Liver (tissue), 9 donors: ENCODE measurements around the gene RPTOR. TPM values are rescaled to one million over a fixed set of nuclear protein-coding genes. Genes with fewer than 3 reads are reported as not detected.

Source experiments
- DNase-seq: peaks from one replicate; pipeline ENCODE4 v3.0.0-alpha.2; 2017; ENCODE audit warnings: low spot score
- H3K27ac ChIP-seq, 2 donors: one replicate each; pipeline ENCODE4 v1.7.0; 2013; ENCODE audit warnings: inconsistent platforms in 2 of 2, low read length in 2 of 2, control low read depth in 1 of 2, low read depth in 1 of 2, mild to moderate bottlenecking in 1 of 2
- H3K27me3 ChIP-seq, 4 donors: one replicate each; pipeline versions ENCODE4 v1.6.1 to v1.7.0; 2013; ENCODE audit warnings: low read length in 3 of 4, inconsistent platforms in 1 of 4, mild to moderate bottlenecking in 1 of 4, moderate library complexity in 1 of 4; ENCODE audit not compliant: control insufficient read depth in 4 of 4, insufficient read depth in 4 of 4
- H3K36me3 ChIP-seq, 4 donors: one replicate each; pipeline versions ENCODE4 v1.6.1 to v1.7.0; 2013; ENCODE audit warnings: low read length in 3 of 4, mild to moderate bottlenecking in 3 of 4, low read depth in 1 of 4, moderate library complexity in 1 of 4; ENCODE audit not compliant: control insufficient read depth in 4 of 4, insufficient read depth in 3 of 4
- H3K4me1 ChIP-seq, 4 donors: one replicate each; pipeline versions ENCODE4 v1.6.1 to v1.7.0; 2013; ENCODE audit warnings: low read length in 3 of 4, mild to moderate bottlenecking in 3 of 4, moderate library complexity in 1 of 4; ENCODE audit not compliant: control insufficient read depth in 4 of 4, insufficient read depth in 4 of 4
- H3K4me3 ChIP-seq, 3 donors: one replicate each; pipeline versions ENCODE4 v1.6.1 to v1.7.0; 2013; ENCODE audit warnings: low read length in 3 of 3, control low read depth in 1 of 3, low read depth in 1 of 3, mild to moderate bottlenecking in 1 of 3
- H3K9ac ChIP-seq, 2 donors: one replicate each; pipeline ENCODE4 v1.7.0; 2013; ENCODE audit warnings: low read length in 2 of 2, mild to moderate bottlenecking in 2 of 2, moderate library complexity in 2 of 2, control low read depth in 1 of 2, low read depth in 1 of 2
- H3K9me3 ChIP-seq, 4 donors: one replicate each; pipeline versions ENCODE4 v1.6.1 to v1.7.0; 2013; ENCODE audit warnings: low read length in 3 of 4; ENCODE audit not compliant: control insufficient read depth in 4 of 4
- ATF3 ChIP-seq: IDR thresholded peaks from 2 replicates; pipeline ENCODE4 v1.6.1; 2016; ENCODE audit warnings: antibody characterized with exemption
- CTCF ChIP-seq: fragments of 150-350 bp; IDR thresholded peaks from 2 replicates; pipeline ENCODE4 v1.5.1; 2017; ENCODE audit warnings: improper control_type of control experiment, low read depth, low read length; ENCODE audit not compliant: missing input control
- EGR1 ChIP-seq, 2 donors: IDR thresholded peaks; 2 replicates each; pipeline ENCODE4 v1.6.1; 2016 to 2018; ENCODE audit warnings: antibody characterized with exemption in 2 of 2, low read depth in 2 of 2
- FOXA1 ChIP-seq: IDR thresholded peaks from 2 replicates; pipeline ENCODE4 v1.6.1; 2016; ENCODE audit warnings: antibody characterized with exemption
- GABPA ChIP-seq, 2 donors: IDR thresholded peaks in 1 of 2; conservative IDR thresholded peaks in 1 of 2; 2 replicates each; pipeline ENCODE4 v1.6.1; 2016; ENCODE audit warnings: antibody characterized with exemption in 2 of 2, mild to moderate bottlenecking in 1 of 2, moderate library complexity in 1 of 2
- HNF4A ChIP-seq, 2 donors: conservative IDR thresholded peaks; 2 replicates each; pipeline ENCODE4 v1.6.1; 2016; ENCODE audit warnings: antibody characterized with exemption in 2 of 2, mild to moderate bottlenecking in 2 of 2
- HNF4G ChIP-seq: IDR thresholded peaks from 2 replicates; pipeline ENCODE4 v1.6.1; 2016; ENCODE audit warnings: antibody characterized with exemption
- JUND ChIP-seq, 2 donors: IDR thresholded peaks; 2 replicates each; pipeline ENCODE4 v1.6.1; 2016; ENCODE audit warnings: antibody characterized with exemption in 2 of 2
- NR2F2 ChIP-seq: IDR thresholded peaks from 2 replicates; pipeline ENCODE4 v1.6.1; 2016; ENCODE audit warnings: antibody characterized with exemption
- RAD21 ChIP-seq, 2 donors: IDR thresholded peaks; 2 replicates each; pipeline ENCODE4 v1.6.1; 2016; ENCODE audit warnings: antibody characterized with exemption in 2 of 2, mild to moderate bottlenecking in 2 of 2
- RXRA ChIP-seq, 2 donors: IDR thresholded peaks; 2 replicates each; pipeline ENCODE4 v1.6.1; 2017 to 2018; ENCODE audit warnings: antibody characterized with exemption in 2 of 2, mild to moderate bottlenecking in 1 of 2
- SP1 ChIP-seq: IDR thresholded peaks from 2 replicates; pipeline ENCODE4 v1.6.1; 2018; ENCODE audit warnings: antibody characterized with exemption, mild to moderate bottlenecking
- TAF1 ChIP-seq: conservative IDR thresholded peaks from 2 replicates; pipeline ENCODE4 v1.6.1; 2016; ENCODE audit warnings: antibody characterized with exemption, mild to moderate bottlenecking
- YY1 ChIP-seq: IDR thresholded peaks from 2 replicates; pipeline ENCODE4 v1.6.1; 2016; ENCODE audit warnings: antibody characterized with exemption, mild to moderate bottlenecking
- ZBTB33 ChIP-seq: IDR thresholded peaks from 2 replicates; pipeline ENCODE4 v1.6.1; 2016; ENCODE audit warnings: antibody characterized with exemption
- WGBS: extraction: QIAGEN DNeasy Blood & Tissue Kit; methylation state at CpG from one replicate; pipeline ENCODE4 v1.1.7; 2013; 5-methylcytosine and 5-hydroxymethylcytosine counted together
- polyA plus RNA-seq, 2 donors: library from polyadenylated mRNA; stranded (reverse) in 1 of 2; unstranded in 1 of 2; fragments of 200-250 nt in 1 of 2; fragments of >200 nt in 1 of 2; fragmentation: Nextera tagmentation in 1 of 2; extraction: Ambion mirVana in 1 of 2; gene quantifications; one replicate each; pipeline versions ENCODE4 v1.2.1 to v1.2.3, GENCODE V29; 2013 to 2015
- total RNA-seq, 2 donors: library from RNA; depleted of rRNA; stranded (reverse); fragments of >200 nt; gene quantifications; one replicate each; pipeline ENCODE4 v1.2.3, GENCODE V29; 2014
- TF ChIP-seq, protein P1 (sequence below): IDR thresholded peaks from 2 replicates; pipeline ENCODE4 v1.6.1; 2016; ENCODE audit warnings: antibody characterized with exemption
- TF ChIP-seq, protein P2 (sequence below): IDR thresholded peaks from 2 replicates; pipeline ENCODE4 v1.6.1; 2016; ENCODE audit warnings: antibody characterized with exemption, mild to moderate bottlenecking
- donor health status: healthy.
- donor health status: healthy.
- donor health status: healthy.
- donor health status: healthy.
- donor health status: healthy.

RPTOR gene
- total and polyA plus RNA-seq, 4 donors: 4.8 to 25.4 (median 11.6) TPM

DNA sequence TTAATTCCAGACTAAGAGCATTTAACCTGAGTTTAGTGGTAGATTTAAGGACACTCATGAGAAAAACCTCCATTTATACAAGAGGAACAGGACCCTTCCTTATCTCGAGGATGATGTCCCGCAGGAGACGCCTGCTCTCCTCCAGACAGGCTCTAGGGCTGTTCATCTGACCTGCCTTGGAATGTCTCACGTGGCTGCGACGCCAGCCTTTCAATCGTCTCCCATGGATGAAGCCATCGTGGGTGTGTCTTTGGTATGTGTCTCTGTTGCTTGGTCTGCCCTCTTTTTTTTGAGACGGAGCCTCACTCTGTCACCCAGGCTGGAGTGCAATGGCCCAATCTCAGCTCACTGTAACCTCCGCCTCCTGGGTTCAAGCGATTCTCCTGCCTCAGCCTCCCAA lies 463.5 kb downstream of the RPTOR start:
- no peaks in the 10 kb centered on the region for H3K36me3 ChIP-seq
- H3K4me3 ChIP-seq: no peak overlapping the region
- H3K27me3 ChIP-seq: peaks cover 0 to 6% (median 0%) of the 10 kb centered on the region in 4 donors
- no peak overlapping the region for H3K27ac ChIP-seq
- no peak for DNase-seq
- H3K9ac ChIP-seq: no peak overlapping the region
- 90% methylated on average over 11 of the region's 11 CpGs for WGBS
- TF ChIP-seq RXRA (IDR thresholded peaks at IDR 0.05) (no peak), TAF1 (no peak), NR2F2 (no peak), CTCF (no peak), HNF4A (conservative IDR thresholded peaks at IDR 0.05) (no peak), ZBTB33 (no peak), JUND (IDR thresholded peaks at IDR 0.05) (no peak), SP1 (no peak), ATF3 (no peak)
- TF ChIP-seq, protein P1, sequence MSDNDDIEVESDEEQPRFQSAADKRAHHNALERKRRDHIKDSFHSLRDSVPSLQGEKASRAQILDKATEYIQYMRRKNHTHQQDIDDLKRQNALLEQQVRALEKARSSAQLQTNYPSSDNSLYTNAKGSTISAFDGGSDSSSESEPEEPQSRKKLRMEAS: no peak
- H3K4me1 ChIP-seq: peaks cover 0 to 9% (median 7%) of the 10 kb centered on the region in 4 donors
- H3K9me3 ChIP-seq: no peaks in the 10 kb centered on the region

DNA sequence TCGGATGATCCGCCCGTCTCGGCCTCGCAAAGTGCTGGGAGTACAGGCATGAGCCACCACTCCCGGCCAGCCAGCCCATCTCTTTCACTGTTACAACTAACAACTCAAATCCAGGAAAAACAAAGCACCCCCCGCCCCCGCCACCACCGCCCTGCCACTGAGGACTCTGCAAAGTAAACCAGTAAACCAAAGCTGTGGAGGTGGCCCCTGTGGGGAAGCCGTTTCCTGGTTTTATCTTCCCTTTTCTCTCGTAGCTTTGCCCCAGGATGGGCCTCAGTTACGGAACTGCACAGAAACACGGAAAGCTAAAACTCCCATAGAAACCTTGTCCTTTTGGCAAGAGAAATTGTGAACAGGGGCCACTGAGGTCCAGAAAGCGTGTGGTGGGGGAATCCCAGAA lies 464.5 kb downstream of the RPTOR start:
- no peak overlapping the region for H3K4me3 ChIP-seq
- no peak overlapping the region for H3K27ac ChIP-seq
- H3K9ac ChIP-seq: no peak overlapping the region
- TF ChIP-seq RXRA (IDR thresholded peaks at IDR 0.05) (no peak), RAD21 (IDR thresholded peaks at IDR 0.05) (no peak), NR2F2 (no peak), HNF4G (no peak), FOXA1 (no peak), ATF3 (no peak), YY1 (no peak), TAF1 (no peak), CTCF (no peak), GABPA (IDR thresholded peaks at IDR 0.05 in 1 of 2, conservative IDR thresholded peaks at IDR 0.05 in 1 of 2) (no peak), HNF4A (conservative IDR thresholded peaks at IDR 0.05) (no peak), EGR1 (IDR thresholded peaks at IDR 0.05; ENCODE audit: low read depth in 2 of 2) (no peak), SP1 (no peak)
- TF ChIP-seq, protein P1: no peak
- TF ChIP-seq, protein P2, sequence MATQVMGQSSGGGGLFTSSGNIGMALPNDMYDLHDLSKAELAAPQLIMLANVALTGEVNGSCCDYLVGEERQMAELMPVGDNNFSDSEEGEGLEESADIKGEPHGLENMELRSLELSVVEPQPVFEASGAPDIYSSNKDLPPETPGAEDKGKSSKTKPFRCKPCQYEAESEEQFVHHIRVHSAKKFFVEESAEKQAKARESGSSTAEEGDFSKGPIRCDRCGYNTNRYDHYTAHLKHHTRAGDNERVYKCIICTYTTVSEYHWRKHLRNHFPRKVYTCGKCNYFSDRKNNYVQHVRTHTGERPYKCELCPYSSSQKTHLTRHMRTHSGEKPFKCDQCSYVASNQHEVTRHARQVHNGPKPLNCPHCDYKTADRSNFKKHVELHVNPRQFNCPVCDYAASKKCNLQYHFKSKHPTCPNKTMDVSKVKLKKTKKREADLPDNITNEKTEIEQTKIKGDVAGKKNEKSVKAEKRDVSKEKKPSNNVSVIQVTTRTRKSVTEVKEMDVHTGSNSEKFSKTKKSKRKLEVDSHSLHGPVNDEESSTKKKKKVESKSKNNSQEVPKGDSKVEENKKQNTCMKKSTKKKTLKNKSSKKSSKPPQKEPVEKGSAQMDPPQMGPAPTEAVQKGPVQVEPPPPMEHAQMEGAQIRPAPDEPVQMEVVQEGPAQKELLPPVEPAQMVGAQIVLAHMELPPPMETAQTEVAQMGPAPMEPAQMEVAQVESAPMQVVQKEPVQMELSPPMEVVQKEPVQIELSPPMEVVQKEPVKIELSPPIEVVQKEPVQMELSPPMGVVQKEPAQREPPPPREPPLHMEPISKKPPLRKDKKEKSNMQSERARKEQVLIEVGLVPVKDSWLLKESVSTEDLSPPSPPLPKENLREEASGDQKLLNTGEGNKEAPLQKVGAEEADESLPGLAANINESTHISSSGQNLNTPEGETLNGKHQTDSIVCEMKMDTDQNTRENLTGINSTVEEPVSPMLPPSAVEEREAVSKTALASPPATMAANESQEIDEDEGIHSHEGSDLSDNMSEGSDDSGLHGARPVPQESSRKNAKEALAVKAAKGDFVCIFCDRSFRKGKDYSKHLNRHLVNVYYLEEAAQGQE: no peak
- no peaks in the 10 kb centered on the region for H3K27me3 ChIP-seq
- WGBS: 87% methylated on average over 14 of the region's 14 CpGs
- peaks cover 0 to 9% (median 6%) of the 10 kb centered on the region in 4 donors for H3K4me1 ChIP-seq
- H3K36me3 ChIP-seq: no peaks in the 10 kb centered on the region
- no peaks in the 10 kb centered on the region for H3K9me3 ChIP-seq
- no peak for DNase-seq
